Renal cortex interstitium (tissue), 11 donors: Measurements from ENCODE around the gene ARL16. TPM values are rescaled to one million over a fixed set of nuclear protein-coding genes. Genes with fewer than 3 reads are reported as not detected.
A peak's percentile ranks its signal among the peaks of the same experiment; 100 is the strongest.

Source experiments
- DNase-seq, 11 donors: peaks; one replicate each; pipeline ENCODE4 v3.0.0-alpha.2; 2013; ENCODE audit warnings: low read depth in 9 of 11, low spot score in 4 of 11; ENCODE audit errors: extremely low read depth in 1 of 11
- polyA plus RNA-seq, 3 donors: library from polyadenylated mRNA; unstranded; fragments of 120-200 nt; gene quantifications; one replicate each; pipeline ENCODE4 v1.2.1, GENCODE V29; 2013; ENCODE audit not compliant: insufficient read length in 3 of 3

The ARL16 gene
- polyA plus RNA-seq, 3 donors = 46.4 to 53.3 (median 50.0) TPM

GRCh38 chr17:81715107-81715871, 31.7 kb upstream of the ARL16 start:
- DNase-seq = no peak

GRCh38 chr17:81714412-81715106, 31.0 kb upstream of the ARL16 start:
- DNase-seq = no peak

- DNase-seq = no peak
Measured at GRCh38 chr17:81713556-81714411, 30.2 kb upstream of the ARL16 start.

DNA sequence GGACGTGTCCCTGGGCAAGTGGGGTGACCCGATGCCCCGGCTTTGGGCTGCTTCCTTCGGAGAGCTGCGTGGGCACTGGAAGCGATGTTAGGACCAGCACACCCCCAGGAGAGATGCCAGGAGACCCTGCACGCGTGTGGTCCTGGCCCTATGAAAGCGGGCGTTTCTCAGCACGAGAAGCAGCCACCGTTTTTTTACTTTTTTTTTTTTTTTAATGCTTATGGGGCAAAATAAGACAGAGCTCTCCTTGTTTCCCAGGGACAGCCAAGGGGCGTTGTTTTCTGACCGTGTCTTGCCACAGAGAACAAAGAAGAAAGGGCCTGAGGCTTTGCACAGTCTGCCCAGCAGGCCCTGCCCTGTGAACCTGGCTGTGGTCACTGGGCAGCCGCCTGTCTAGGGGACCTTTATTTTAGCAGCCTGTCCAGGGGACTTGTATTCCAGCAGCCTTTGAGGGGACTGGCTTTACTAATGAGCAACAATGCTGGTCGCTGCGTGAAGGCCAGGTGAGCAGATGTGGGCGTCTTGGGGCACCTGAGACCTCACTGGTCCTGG, 29.5 kb upstream of the ARL16 start:
- no peak for DNase-seq

GRCh38 chr17:81712468-81713003, 28.9 kb upstream of the ARL16 start:
- no peak for DNase-seq

DNA sequence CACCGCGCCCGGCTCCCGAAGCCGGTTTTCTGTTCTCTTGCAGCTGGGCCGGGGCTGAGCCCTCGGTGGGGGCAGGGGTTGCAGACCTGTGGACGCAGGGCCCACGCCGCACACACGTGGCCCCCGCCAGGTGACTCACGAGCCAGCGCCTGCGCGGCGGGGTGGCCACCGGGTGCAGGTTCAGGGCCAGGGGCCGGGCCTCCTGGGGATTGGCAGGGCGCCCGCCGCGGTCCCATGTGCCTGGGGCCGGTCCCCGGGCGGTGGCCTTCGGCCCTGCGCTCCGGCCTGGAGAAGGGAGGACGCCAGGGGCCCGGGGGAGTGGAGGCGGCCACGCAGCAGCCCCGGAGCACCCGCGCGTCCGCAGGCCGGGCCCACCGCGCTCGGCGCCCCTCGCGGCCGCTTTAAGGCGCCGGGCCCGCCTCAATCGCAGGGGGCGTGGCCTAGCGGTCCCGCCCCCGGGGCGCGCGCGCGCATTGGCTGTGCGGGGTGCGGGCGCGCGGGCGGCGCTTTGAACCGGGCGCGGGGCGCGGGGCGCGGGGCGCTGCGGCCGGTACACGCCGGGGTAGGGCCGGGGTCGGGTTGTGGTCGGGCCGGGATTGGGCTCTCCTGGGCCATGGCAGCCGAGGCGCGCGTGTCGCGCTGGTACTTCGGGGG, 28.3 kb upstream of the ARL16 start, which contains the start of gene SLC25A10:
Gene SLC25A10 (plus strand): TSS at position 471 of the 654 bp plus-strand sequence. CDS start 143 bp downstream, at position 614.
- peak in 6 of 11 donors; percentile 62 to 73 (median 68) for DNase-seq

- DNase-seq = no peak
Measured at GRCh38 chr17:81710514-81711308, 27.1 kb upstream of the ARL16 start.

GRCh38 chr17:81708739-81709185, 25.2 kb upstream of the ARL16 start:
- no peak for DNase-seq

DNA sequence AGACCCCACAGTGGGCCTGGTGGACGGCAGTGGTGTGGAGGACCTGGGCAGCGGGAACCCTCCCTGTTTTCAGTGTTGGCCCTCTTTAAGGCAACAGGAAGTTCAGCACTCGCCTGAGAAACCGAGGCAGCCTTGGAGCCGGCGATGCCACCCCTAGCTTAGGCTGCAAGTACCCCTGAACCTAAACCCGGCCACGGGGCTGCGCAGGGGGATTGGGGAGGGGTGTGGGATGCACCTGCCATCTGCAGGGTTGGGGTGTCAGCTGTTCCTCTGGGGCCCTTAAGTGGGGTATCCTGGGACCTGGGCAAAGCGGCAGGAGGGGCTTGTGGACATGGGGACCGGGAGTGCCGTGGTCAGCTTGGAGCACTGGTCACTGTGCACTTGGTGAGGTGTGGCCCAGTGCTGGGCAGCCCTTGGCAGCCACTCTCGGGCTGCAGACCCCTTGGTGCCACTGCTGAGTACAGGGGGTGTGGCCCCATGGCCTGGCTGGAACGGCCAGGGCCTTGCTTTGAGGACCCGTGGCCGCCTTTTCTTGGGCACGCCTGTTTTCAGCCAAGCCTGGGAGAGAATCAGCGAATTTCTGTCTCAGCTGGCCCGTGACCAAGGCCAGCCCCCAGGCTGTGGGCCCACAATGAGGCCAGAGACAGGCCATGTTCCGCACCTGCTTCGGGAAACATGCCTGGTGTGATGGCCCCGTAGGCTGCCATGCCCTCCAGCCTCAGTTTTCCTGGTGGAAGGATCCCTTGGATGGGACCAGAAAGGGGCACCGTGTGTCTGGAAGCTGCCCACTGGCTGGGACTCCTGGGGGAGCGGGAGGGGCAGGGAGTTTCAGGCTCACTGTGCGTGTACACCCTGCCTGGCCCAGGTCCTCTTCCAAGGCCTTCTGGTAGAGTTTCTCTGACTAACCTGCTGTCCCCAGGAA, 24.4 kb upstream of the ARL16 start:
- DNase-seq = no peak

DNA sequence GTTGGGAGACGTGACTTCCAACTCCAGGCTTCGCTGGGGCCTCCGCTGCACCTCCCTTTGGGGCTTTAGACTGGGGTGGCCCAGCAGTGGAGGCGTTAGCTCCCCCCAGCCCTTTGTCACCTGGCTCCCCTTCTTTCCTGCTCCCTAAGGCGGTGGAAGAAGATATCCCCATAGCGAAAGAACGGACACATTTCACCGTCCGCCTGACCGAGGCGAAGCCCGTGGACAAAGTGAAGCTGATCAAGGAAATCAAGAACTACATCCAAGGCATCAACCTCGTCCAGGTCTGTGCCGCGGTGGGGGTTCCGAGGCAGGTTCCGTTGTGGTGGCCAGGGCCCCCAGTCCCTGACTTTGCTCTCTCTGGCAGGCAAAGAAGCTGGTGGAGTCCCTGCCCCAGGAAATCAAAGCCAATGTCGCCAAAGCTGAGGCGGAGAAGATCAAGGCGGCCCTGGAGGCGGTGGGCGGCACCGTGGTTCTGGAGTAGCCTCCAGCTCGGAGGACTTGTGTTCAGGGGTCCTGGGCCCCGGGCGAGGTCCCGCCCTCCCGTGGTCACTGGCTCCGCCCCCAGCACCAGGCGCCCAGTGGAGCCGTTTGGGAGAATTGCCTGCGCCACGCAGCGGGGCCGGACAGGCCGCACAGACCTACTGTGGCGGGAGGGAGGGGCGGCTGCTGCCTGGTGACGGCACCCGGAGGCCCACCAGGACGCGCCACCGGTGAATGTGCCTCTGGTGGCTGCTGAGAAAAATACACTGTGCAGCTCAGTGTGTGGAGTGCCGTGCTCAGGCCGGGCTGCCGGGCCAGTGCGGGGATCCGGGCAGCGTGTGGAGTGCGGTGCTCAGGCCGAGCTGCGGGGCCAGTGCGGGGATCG, 23.4 kb upstream of the ARL16 start:
- no peak for DNase-seq

- DNase-seq = no peak
Measured at GRCh38 chr17:81706232-81706611, 22.6 kb upstream of the ARL16 start.

DNA sequence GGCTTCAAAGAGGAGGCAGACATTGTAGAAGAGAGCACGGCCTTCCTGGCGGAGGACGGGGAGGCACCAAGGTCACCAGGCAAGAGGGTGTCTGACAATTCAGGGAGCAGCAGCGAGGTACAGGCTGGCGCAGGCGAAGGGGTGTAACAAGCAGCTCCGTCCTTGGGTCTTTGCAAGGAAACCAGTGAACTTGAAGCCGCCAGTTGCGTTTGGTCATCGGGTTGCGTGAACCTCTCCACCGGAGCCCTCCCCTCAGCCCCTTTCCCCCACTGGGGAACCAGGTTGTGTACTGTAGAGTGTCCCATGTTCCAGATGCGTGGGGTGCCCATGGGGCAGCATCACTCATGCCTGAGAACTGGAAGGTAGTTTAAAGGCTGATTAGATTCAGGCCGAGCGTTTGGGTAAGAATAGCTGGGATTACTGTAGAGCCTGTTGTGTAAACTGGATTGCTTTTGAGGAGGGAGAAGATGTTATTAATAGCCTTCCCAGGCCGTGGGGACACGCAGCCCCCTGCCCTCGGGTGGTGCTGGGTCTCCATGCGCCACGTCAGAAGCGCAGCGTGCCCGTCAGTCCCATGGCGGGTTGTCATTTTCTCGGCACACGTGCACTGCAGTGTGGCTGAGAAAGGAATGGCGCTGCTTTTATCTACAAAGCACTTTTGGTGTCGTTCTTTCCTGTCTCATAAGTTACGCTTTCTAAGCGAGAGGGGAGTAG, 22.1 kb upstream of the ARL16 start:
- no peak for DNase-seq

- no peak for DNase-seq
Measured at GRCh38 chr17:81703747-81704654, 20.4 kb upstream of the ARL16 start.
